GM23248 (cell line): Measurements from ENCODE around the gene KCNN1. TPM values are rescaled to one million over a fixed set of nuclear protein-coding genes. Genes with fewer than 3 reads are reported as not detected.

ENCODE experiments used
- DNase-seq: peaks from one replicate; pipeline ENCODE4 v3.0.0-alpha.2; 2015
- H2AFZ ChIP-seq: fragments of 200-600 bp; sonication (generic); 2 replicates; pipeline ENCODE4 v1.6.1; 2016; ENCODE audit warnings: antibody characterized with exemption
- H3F3A ChIP-seq: fragments of 200-600 bp; sonication (generic); 2 replicates; pipeline ENCODE4 v1.6.1; 2016; ENCODE audit warnings: mild to moderate bottlenecking, antibody characterized with exemption, mixed run types; ENCODE audit not compliant: insufficient read depth
- H3K27ac ChIP-seq: fragments of 200-600 bp; sonication (generic); 2 replicates; pipeline ENCODE4 v1.5.1; 2016; ENCODE audit warnings: mild to moderate bottlenecking
- H3K27me3 ChIP-seq: fragments of 200-600 bp; sonication (generic); replicated peaks from 2 replicates; pipeline ENCODE4 v1.6.1; 2016; ENCODE audit warnings: mild to moderate bottlenecking; ENCODE audit not compliant: insufficient read depth
- H3K36me3 ChIP-seq: fragments of 200-600 bp; sonication (generic); 2 replicates; pipeline ENCODE4 v1.6.1; 2016; ENCODE audit warnings: low read depth, mild to moderate bottlenecking
- H3K4me1 ChIP-seq: fragments of 200-600 bp; sonication (generic); 2 replicates; pipeline ENCODE4 v1.6.1; 2016; ENCODE audit warnings: mild to moderate bottlenecking; ENCODE audit not compliant: insufficient read depth
- H3K4me2 ChIP-seq: fragments of 200-600 bp; sonication (generic); one replicate; pipeline ENCODE4 v1.6.1; 2016; ENCODE audit warnings: mild to moderate bottlenecking; ENCODE audit not compliant: unreplicated experiment
- H3K4me3 ChIP-seq: fragments of 200-600 bp; sonication (generic); 2 replicates; pipeline ENCODE4 v1.5.1; 2016; ENCODE audit warnings: mild to moderate bottlenecking
- H3K79me2 ChIP-seq: fragments of 200-600 bp; sonication (generic); 2 replicates; pipeline ENCODE4 v1.6.1; 2016; ENCODE audit warnings: mild to moderate bottlenecking; ENCODE audit not compliant: insufficient read depth
- H3K9ac ChIP-seq: fragments of 200-600 bp; sonication (generic); 2 replicates; pipeline ENCODE4 v1.6.1; 2016; ENCODE audit warnings: mild to moderate bottlenecking
- H3K9me2 ChIP-seq: fragments of 200-600 bp; sonication (generic); 2 replicates; pipeline ENCODE4 v1.6.1; 2016; ENCODE audit warnings: mixed run types, mild to moderate bottlenecking, moderate library complexity; ENCODE audit not compliant: insufficient read depth
- H3K9me3 ChIP-seq: fragments of 200-600 bp; sonication (generic); one replicate; pipeline ENCODE4 v1.6.1; 2017; ENCODE audit warnings: low read depth
- H4K20me1 ChIP-seq: fragments of 200-600 bp; sonication (generic); 2 replicates; pipeline ENCODE4 v1.6.0; 2016; ENCODE audit not compliant: insufficient read depth
- EZH2 ChIP-seq: fragments of 200-600 bp; sonication (generic); IDR thresholded peaks from 2 replicates; pipeline ENCODE4 v1.6.1; 2018; ENCODE audit warnings: antibody characterized with exemption, mild to moderate bottlenecking; ENCODE audit not compliant: insufficient read depth, poor library complexity, severe bottlenecking
- EZH2phosphoT487 ChIP-seq: fragments of 200-600 bp; sonication (generic); IDR thresholded peaks from 2 replicates; pipeline ENCODE4 v1.6.1; 2018; ENCODE audit warnings: antibody characterized with exemption, moderate library complexity, mild to moderate bottlenecking, low read depth; ENCODE audit not compliant: insufficient read depth
- WGBS, 2 experiments: methylation state at CpG; one replicate each; pipeline ENCODE4 v1.1.6; 2015 to 2017; ENCODE audit warnings: low lambda C conversion rate in 2 of 2, low coverage in 1 of 2; ENCODE audit errors: missing lambda C conversion rate in 2 of 2; 5-methylcytosine and 5-hydroxymethylcytosine counted together
- in situ Hi-C: fragments of 300-500 bp; cut with MboI; formaldehyde crosslinking; loops from 2 replicates; pipeline ENCODE4 v1.15.0; 2020
- polyA plus RNA-seq: library from polyadenylated mRNA; unstranded; fragments of >200 nt; fragmentation: Nextera tagmentation; extraction: Ambion mirVana; gene quantifications from 2 replicates; pipeline ENCODE4 v1.2.1, GENCODE V29; 2016
- total RNA-seq: library from RNA; depleted of rRNA; stranded (reverse); fragments of >200 nt; shearing (Covaris generic); gene quantifications from 2 replicates; pipeline ENCODE4 v1.2.3, GENCODE V29; 2014

KCNN1 gene
- total and polyA plus RNA-seq, 2 experiments from 2014 or later, result not detected

DNA sequence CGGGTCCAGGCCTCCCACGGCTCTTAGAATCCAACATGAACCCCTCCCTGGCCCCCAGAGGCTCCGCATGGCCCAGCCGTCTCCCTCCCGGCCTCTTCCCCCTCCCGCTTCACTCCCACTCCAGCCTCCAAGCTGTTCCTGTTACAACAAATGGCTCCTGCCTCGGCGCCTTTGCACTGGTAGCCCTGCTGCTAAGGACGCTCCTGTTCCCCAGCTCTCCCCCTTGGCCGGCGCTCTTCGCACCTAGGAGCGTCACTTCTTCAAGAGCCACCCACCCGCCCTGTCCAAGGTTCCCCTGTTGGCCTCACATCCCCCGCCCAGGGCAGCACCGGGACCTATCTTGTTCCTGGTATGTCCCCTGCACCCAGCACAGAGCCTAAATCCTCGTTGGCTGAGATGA lies 24.7 kb upstream of the KCNN1 start:
- 85 to 87% methylated on average over 12 to 17 of the region's 17 CpGs for WGBS, 2 experiments
- in situ Hi-C loops, result loop anchor here (10.0 kb wide), 1 partner anchor 53 kb away; no protein-coding TSS in a partner anchor

DNA sequence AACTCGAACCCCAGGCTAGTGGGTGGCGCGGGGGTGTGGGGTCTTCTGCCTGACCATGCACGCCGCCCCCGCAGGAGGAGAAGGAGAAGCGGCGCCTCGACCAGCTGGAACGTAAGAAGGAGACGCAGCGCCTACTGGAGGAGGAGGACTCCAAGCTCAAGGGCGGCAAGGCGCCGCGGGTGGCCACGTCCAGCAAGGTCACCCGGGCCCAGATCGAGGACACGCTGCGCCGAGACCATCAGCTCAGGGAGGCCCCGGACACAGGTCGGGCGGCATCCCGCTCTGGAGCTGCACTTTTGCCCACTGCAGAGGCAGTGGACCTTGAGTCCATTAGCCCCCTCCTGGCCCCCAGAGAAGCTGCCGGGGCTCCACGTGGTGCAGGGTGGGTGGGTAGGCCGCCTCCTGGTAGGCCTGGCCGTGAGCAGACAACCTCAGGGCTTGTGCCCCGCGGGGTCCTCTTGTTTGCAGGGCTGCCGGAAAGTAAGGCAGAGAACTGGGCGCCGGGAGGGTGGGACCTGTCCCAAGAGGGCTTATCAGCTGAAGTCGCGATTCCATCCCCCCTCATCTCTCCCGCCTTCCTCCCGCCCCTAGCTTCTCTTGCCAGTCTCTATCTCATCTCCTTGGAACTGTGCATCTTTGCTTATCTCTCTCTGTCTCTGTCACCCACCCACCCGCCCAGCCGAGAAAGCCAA lies 24.2 kb upstream of the KCNN1 start:
- no peaks in the 10 kb centered on the region for H3K36me3 ChIP-seq
- H3K9ac ChIP-seq, result no peak overlapping the region
- WGBS, 2 experiments, result 88 to 91% methylated on average over 26 to 40 of the region's 41 CpGs
- H3K4me1 ChIP-seq, result peaks cover 7% of the 10 kb centered on the region; the same call in 1 of the 2 replicates
- no peaks in the 10 kb centered on the region for H3K9me3 ChIP-seq
- H3K9me2 ChIP-seq, result no peaks in the 10 kb centered on the region
- H3K27me3 ChIP-seq, result no peaks in the 10 kb centered on the region
- H3F3A ChIP-seq, result peaks cover 19% of the 10 kb centered on the region
- H4K20me1 ChIP-seq, result no peaks in the 10 kb centered on the region
- no peaks in the 10 kb centered on the region for H3K79me2 ChIP-seq
- TF ChIP-seq EZH2phosphoT487 (no peak), EZH2 (no peak)
- DNase-seq, result no peak
- no peak overlapping the region for H2AFZ ChIP-seq
- H3K4me3 ChIP-seq, result no peak overlapping the region
- in situ Hi-C loops, result loop anchor here (10.0 kb wide), 1 partner anchor 52 kb away; no protein-coding TSS in a partner anchor
- no peak overlapping the region for H3K4me2 ChIP-seq
- no peak overlapping the region for H3K27ac ChIP-seq

More for the DNA sequence above, 24.7 kb upstream of the KCNN1 start:
- H3K9me2 ChIP-seq, result no peaks in the 10 kb centered on the region
- H3F3A ChIP-seq, result peaks cover 24% of the 10 kb centered on the region
- H3K27me3 ChIP-seq, result no peaks in the 10 kb centered on the region
- no peak overlapping the region for H3K27ac ChIP-seq
- no peak overlapping the region for H3K4me2 ChIP-seq
- no peak overlapping the region for H3K9ac ChIP-seq
- no peak for DNase-seq
- TF ChIP-seq EZH2phosphoT487 (no peak), EZH2 (no peak)
- no peaks in the 10 kb centered on the region for H3K36me3 ChIP-seq
- H3K9me3 ChIP-seq, result no peaks in the 10 kb centered on the region
- no peak overlapping the region for H3K4me3 ChIP-seq
- no peak overlapping the region for H2AFZ ChIP-seq
- H3K4me1 ChIP-seq, result peaks cover 8% of the 10 kb centered on the region; the same call in 1 of the 2 replicates
- no peaks in the 10 kb centered on the region for H4K20me1 ChIP-seq
- H3K79me2 ChIP-seq, result no peaks in the 10 kb centered on the region

DNA sequence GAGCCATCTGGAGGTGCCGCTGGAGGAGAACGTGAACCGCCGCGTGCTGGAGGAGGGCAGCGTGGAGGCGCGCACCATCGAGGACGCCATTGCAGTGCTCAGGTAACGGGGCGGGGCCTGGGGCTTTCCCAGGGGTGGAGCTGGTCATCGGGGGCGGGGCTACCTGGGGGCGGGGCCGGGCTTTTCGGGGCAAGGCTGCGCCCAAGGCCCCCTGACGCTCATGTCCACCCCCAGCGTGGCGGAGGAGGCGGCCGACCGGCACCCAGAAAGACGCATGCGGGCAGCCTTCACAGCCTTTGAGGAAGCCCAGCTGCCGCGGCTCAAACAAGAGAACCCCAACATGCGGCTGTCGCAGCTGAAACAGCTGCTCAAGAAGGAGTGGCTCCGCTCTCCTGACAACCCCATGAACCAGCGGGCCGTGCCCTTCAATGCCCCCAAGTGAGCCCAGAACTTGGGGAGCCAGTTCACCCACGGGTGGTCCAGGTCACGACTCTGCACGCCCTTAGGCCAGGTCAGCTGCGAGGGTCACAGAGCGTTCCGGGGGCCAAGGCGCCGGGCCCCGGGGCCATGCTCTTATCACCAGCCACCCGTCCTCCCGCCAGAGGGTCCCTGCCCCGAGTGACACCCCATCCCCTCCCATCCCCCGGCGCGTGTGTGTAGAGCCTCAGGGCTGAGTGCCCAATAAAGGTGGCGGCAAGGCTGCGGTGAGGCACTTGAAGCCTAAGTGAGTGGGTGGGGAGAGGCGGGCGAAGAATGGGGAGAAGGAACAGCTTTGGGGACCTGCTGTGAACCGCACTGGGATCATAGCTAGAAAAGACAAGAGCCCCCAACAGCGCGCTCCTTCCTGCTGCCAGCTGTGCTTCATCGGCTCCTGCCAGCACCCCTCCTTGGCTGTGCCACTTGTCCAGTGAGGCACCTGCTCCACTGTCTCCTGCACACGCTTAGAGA lies 23.4 kb upstream of the KCNN1 start:
- Histone ChIP-seq H4K20me1 (no peaks in the 10 kb centered on the region), H2AFZ (no peak overlapping the region), H3K9me3 (no peaks in the 10 kb centered on the region), H3F3A (peaks cover 16% of the 10 kb centered on the region), H3K9me2 (no peaks in the 10 kb centered on the region), H3K4me3 (no peak overlapping the region), H3K79me2 (no peaks in the 10 kb centered on the region), H3K27me3 (peaks cover under 1% of the 10 kb centered on the region; the same call in 1 of the 2 replicates), H3K36me3 (no peaks in the 10 kb centered on the region), H3K4me2 (no peak overlapping the region), H3K4me1 (peaks cover 3% of the 10 kb centered on the region; the same call in 1 of the 2 replicates), H3K9ac (no peak overlapping the region), H3K27ac (no peak overlapping the region)
- WGBS, 2 experiments, result 83 to 92% methylated on average over 41 to 57 of the region's 57 CpGs
- in situ Hi-C loops, result loop anchor here (10.0 kb wide), 1 partner anchor 51 kb away; no protein-coding TSS in a partner anchor
- DNase-seq, result no peak
- TF ChIP-seq EZH2 (no peak), EZH2phosphoT487 (no peak)

DNA sequence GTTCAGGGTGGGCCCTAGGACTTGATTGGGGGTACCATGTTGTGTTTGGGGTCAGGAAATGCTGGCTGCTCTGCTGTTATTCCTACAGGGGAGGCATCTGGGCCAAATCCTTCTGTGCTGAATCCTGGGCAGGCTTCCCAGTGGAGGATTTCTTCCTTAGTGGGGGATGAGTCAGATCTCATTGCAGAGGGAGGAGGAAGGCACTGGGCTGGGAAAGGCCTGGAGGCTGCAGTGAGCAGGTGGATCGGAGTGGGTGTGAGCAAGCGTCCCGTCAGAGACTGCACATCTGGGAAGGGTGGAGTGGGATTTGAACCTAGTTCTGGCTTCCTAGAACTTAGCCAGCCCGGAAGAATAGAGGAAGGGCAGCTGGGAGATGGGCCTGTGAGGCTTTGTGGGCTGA lies 22.6 kb upstream of the KCNN1 start:
- Histone ChIP-seq H3K27me3 (peaks cover 8% of the 10 kb centered on the region), H3K9me3 (no peaks in the 10 kb centered on the region), H3K4me3 (no peak overlapping the region), H2AFZ (no peak overlapping the region), H3K36me3 (no peaks in the 10 kb centered on the region), H3K9me2 (no peaks in the 10 kb centered on the region), H3K27ac (no peak overlapping the region), H4K20me1 (no peaks in the 10 kb centered on the region), H3F3A (peaks cover 16% of the 10 kb centered on the region), H3K79me2 (no peaks in the 10 kb centered on the region), H3K4me2 (no peak overlapping the region), H3K9ac (no peak overlapping the region), H3K4me1 (peaks cover 3% of the 10 kb centered on the region; the same call in 1 of the 2 replicates)
- 29 to 33% methylated on average over 4 of the region's 4 CpGs for WGBS, 2 experiments
- in situ Hi-C loops, result loop anchor here (10.0 kb wide), 1 partner anchor 50 kb away; no protein-coding TSS in a partner anchor
- TF ChIP-seq EZH2phosphoT487 (no peak), EZH2 (no peak)
- peak; percentile 93 for DNase-seq
